HG03575 (cell line): ENCODE measurements around the gene IL17RA.

Experiments
- ATAC-seq: cut with Tn5 transposase; IDR thresholded peaks from one replicate; pipeline ENCODE4 v1.9.1; 2021; ENCODE audit not compliant: unreplicated experiment, insufficient number of reproducible peaks, low FRiP score; ENCODE audit errors: extremely low read depth

IL17RA gene

DNA sequence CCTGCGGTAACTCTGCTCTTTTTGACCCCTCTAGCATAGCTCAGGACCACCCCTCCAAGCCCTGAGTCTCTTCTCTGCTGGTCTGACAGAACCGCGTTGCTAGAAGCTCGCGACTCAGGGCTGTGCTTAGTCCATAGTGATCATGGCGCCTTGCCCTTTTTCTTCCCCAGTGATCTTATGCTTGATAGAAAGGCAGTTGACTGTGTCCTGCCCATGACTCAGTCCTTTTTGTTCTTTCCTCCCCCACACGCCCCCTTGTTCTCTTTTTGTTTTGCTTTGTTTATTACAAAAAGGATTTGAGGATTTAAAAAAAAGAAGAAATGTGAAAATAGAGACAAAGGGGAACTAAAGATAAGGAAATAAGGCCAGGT lies 17.5 kb downstream of the IL17RA start:
- ATAC-seq = no peak

DNA sequence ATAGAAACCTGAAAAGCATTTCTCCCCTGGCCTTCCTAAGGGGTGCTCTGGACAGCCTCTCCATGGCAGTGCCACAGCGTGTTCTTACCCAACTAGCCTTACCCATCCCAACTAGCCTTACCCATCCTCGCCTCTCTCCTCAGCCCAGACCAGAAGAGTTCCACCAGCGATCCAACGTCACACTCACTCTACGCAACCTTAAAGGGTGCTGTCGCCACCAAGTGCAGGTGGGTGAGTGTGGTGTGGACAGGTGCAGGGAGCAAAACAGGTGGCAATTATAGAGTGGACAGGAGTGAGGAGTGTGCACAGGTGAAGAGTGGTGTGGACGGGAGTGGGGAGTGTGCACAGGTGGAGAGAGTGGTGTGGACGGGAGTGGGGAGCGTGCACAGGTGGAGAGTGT lies 18.6 kb downstream of the IL17RA start:
- ATAC-seq = no peak

DNA sequence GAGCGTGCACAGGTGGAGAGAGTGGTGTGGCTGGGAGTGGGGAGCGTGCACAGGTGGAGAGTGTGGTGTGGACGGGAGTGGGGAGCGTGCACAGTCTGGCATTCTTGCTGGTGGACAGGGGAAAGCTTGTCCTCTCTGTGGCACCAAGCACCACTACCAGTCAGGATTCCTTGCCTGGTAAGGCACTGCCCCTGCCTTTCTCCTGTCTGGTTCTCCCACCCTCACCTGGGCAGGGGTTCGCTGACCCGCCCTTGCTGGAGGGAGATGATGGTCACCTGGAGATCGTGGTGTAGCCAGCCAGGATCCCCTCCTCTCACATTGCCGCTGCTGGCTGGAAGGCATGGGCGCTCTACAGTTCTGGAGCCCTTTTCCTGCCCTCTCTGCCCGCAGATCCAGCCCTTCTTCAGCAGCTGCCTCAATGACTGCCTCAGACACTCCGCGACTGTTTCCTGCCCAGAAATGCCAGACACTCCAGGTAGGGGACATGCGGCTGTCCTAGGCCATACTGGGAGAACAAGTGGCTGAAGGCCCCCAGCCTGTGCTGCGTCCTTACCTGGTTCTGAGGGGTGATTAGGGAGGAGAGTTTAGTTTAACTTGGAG lies 19.6 kb downstream of the IL17RA start:
- ATAC-seq = no peak

DNA sequence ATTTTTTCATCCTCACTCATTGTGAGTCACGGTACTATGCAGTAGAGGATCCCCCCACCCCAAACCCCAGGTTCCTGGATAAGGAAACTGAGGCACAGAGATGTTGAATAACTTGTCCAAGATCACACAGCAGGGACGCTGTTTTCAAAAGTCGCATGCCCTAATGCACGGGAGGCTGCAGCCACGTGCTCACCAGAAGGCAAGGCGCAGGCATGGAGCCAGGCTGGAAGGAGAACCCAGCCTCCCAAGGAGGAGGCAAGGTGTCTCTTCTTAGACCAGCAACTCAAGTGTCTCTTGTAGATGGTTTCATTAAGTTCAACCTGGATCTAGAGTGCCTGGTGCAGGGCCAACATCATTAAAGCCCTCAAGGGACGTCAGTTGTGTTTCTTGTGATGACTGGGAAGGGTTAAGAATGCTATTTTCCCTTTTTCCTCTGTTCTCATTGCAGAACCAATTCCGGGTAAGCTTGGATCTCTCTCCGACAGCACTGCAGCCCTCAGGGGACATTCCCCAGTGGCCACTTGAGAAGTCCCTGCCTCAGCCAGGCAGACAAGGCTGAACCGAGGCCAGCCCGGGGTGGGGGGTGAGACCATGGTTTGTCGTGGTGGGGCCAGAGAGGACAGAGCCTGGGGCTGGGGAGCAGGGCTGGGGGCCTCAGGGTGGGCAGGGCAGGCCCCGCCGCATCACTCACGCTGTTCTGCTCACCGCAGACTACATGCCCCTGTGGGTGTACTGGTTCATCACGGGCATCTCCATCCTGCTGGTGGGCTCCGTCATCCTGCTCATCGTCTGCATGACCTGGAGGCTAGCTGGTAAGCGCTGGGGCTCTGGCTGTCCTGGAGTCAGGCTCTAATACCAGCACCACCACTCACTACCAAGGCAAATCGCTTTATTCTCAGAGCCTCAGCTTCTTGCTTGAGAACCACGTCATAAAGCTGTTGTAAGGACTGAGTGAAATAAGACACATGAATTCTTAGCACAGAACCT lies 20.6 kb downstream of the IL17RA start:
- ATAC-seq = no peak

DNA sequence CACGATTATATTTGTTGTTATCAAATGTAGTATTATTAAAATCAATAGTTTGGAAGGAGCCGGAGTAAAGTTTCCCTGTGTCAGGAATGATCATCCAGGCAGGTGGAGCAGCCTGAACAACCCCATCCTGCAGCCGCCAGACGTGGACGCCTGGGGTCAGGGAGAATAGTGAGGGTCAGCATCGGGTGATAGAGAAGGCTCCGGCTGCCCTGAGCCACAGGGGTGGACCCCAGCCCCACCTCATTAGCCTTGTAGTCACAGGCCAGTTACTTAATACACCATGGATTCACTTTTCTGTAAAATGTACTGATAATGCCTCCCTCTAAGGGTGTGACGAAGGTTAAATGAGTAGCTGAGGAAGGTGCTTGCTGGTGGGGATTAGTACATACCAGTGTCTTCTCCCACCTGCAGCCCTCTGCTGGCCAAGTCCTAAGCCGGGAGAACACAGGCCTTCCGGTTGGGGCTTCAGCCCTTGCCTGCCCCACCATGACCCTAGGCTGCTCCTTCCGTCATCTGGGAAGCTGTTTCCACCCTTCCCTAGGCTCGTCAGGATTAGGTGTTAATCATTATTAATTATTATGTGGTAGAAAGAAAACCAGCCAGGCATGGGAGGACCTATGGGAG lies 21.5 kb downstream of the IL17RA start:
- no peak for ATAC-seq

DNA sequence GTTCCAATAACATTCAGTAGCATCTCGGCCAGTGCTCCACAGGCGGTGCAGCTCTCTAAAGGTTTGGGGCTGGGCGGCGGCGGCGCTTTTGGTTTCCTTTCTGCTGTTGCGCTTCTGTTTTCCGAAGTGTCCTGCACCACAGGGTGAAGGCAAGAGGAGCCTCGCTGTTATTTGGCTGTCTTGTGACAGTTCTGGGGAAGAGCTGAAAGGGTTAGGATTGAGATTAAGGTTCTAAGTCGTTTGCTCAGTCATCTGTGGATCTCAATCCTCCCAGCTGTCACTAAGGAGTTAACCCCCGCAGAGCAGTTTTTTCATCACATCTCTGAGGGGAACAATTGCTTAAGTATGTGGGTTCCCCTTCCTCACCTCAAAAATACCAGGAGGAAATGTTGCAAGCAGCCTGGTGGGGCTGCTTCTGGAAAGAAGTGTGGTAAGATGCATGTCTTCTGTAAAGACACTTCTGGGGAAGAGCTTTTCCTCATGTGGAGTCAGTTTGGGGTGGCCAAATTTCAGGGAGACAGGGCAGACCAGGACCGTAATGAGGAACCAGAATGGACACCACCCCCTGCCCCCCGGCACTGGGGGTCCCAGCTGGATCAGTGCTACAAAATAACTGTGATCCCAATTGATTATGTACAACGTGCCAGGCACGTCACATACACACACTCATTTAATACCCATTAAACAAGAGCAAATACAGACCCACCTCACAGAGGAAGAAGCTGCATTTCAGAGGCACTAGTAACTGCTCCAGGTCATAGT lies 22.2 kb downstream of the IL17RA start:
- no peak for ATAC-seq

DNA sequence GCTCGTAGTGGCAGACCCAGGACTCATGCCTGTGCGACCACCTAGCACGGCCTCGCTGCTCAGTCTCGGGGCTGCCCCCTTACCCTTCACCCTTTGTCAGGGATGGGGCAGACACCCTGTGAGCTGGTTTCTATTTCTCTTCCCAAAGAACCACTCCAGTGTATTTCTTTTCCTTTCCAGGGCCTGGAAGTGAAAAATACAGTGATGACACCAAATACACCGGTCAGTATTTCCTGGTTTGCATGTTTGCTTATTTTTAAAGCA lies 22.7 kb downstream of the IL17RA start:
- ATAC-seq = no peak

DNA sequence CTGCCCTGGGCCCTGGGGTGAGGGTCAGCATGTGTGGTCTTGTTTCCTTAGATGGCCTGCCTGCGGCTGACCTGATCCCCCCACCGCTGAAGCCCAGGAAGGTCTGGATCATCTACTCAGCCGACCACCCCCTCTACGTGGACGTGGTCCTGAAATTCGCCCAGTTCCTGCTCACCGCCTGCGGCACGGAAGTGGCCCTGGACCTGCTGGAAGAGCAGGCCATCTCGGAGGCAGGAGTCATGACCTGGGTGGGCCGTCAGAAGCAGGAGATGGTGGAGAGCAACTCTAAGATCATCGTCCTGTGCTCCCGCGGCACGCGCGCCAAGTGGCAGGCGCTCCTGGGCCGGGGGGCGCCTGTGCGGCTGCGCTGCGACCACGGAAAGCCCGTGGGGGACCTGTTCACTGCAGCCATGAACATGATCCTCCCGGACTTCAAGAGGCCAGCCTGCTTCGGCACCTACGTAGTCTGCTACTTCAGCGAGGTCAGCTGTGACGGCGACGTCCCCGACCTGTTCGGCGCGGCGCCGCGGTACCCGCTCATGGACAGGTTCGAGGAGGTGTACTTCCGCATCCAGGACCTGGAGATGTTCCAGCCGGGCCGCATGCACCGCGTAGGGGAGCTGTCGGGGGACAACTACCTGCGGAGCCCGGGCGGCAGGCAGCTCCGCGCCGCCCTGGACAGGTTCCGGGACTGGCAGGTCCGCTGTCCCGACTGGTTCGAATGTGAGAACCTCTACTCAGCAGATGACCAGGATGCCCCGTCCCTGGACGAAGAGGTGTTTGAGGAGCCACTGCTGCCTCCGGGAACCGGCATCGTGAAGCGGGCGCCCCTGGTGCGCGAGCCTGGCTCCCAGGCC lies 23.7 kb downstream of the IL17RA start:
- ATAC-seq = no peak

DNA sequence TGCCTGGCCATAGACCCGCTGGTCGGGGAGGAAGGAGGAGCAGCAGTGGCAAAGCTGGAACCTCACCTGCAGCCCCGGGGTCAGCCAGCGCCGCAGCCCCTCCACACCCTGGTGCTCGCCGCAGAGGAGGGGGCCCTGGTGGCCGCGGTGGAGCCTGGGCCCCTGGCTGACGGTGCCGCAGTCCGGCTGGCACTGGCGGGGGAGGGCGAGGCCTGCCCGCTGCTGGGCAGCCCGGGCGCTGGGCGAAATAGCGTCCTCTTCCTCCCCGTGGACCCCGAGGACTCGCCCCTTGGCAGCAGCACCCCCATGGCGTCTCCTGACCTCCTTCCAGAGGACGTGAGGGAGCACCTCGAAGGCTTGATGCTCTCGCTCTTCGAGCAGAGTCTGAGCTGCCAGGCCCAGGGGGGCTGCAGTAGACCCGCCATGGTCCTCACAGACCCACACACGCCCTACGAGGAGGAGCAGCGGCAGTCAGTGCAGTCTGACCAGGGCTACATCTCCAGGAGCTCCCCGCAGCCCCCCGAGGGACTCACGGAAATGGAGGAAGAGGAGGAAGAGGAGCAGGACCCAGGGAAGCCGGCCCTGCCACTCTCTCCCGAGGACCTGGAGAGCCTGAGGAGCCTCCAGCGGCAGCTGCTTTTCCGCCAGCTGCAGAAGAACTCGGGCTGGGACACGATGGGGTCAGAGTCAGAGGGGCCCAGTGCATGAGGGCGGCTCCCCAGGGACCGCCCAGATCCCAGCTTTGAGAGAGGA lies 24.5 kb downstream of the IL17RA start:
- ATAC-seq = no peak

DNA sequence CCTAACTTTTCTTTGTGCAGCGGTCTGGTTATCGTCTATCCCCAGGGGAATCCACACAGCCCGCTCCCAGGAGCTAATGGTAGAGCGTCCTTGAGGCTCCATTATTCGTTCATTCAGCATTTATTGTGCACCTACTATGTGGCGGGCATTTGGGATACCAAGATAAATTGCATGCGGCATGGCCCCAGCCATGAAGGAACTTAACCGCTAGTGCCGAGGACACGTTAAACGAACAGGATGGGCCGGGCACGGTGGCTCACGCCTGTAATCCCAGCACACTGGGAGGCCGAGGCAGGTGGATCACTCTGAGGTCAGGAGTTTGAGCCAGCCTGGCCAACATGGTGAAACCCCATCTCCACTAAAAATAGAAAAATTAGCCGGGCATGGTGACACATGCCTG lies 25.2 kb downstream of the IL17RA start:
- ATAC-seq = no peak

DNA sequence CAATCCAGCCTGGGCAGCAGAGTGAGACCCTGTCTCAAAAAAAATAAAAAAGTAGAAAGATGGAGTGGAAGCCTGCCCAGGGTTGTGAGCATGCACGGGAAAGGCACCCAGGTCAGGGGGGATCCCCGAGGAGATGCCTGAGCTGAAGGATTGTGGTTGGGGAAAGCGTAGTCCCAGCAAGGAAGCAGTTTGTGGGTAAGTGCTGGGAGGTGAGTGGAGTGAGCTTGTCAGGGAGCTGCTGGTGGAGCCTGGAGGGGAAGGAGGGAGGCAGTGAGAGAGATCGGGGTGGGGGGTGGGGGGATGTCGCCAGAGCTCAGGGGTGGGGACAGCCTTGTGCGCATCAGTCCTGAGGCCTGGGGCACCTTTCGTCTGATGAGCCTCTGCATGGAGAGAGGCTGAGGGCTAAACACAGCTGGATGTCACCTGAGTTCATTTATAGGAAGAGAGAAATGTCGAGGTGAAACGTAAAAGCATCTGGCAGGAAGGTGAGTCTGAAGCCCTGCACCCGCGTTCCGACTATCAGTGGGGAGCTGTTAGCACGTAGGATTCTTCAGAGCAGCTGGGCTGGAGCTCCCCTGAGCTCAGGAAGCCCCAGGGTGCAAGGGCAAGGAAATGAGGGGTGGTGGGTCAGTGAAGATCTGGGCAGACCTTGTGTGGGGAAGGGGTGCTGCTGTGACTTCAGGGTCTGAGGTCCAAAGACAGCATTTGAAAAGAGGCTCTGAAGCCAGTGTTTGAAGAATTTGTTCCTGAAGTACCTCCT lies 26.2 kb downstream of the IL17RA start:
- ATAC-seq = no peak

DNA sequence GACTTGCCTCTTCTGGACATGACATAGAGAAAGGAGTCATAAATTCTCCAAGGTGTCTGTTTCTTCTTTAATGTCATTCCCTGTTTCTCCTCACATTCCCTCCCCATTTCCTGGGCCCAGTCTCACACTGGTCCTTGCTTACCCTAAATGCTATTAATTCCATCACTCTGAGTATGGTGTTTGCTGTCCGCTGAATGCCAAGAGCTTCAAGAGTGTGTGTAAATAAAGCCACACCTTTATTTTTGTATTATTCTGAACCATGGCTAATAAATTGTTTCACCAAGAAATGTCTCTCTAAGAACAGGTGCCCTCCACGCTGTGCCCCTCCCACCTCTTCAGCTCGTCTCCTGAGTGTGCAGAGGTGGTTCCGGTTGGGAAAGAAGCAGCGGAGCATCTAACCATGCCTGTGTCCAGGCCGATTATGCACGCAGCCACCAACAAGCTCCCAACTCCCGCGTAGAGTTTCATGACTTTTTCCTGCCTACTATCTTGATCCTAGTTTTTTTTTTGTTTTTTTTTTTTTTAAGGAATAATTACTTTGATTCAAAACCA lies 27.8 kb downstream of the IL17RA start:
- ATAC-seq = no peak

DNA sequence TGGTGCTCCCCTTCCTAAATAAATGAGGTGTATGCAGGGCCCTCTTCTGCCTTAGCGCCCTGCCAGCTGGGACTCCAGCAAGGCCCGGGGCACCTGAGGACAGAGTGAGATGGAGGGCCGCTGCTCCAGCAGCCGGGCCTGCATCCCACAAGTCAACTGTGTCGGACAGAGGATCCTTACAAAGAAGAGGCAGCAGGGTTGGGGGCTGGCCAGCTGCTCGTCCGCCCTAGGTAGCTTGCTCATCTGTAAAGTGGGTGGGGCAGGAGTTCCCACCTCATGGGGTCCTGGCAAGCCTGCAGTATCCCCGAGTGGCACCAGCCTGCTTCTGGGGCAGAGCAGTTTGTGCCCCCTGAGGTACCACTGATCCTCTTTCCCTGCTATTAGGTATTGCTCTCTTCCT lies 28.8 kb downstream of the IL17RA start:
- no peak for ATAC-seq

DNA sequence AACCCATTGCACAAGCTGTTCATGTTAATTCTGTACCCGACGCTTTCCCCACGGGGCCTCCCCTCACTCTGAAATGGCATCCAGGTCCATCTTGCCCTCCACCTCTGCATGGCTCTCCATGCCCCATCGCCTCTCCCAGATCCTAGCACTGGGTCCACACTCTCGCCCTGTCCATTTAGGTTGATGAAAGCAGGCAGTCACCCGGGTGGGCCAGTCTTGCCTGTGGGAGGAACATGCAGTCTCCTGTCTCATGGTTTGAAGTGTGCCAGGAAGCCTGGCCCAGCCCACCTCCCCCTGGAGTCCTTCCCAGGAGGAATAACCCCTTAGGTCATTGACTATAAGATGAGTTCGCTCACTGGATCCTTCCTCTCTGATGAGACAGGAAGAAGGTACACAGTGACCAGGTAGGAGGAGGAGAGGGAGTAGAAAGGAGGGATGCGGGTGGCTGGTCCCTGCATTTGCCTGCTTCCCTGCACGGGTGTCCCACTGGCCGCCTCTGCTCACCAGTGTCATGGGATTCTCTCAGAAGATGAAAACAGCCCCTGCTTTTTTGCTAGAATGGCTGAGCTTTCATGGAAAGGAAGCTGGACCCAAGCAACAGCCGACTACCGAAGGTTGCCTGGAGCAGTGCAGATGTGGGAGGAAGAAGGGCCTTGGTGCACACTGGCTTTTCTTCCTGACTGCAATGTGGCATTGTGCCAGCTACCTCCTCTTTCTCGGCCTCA lies 29.5 kb downstream of the IL17RA start:
- no peak for ATAC-seq

DNA sequence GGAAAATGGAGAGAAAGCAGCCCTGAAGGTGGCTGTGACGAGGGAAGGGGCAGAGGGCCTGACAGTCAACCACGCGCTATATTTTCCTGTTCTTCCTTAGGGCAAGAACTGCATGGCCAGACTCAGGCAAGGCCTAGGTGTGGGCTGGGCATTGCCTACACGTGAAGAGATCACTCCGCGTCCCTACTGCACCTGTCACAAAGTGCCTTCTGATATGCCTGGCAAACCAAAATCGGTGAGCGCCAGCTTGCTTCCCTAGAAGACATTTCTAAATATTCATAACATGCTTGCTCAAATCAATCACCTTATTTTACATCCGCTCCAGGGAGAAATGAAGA lies 30.1 kb downstream of the IL17RA start:
- no peak for ATAC-seq

DNA sequence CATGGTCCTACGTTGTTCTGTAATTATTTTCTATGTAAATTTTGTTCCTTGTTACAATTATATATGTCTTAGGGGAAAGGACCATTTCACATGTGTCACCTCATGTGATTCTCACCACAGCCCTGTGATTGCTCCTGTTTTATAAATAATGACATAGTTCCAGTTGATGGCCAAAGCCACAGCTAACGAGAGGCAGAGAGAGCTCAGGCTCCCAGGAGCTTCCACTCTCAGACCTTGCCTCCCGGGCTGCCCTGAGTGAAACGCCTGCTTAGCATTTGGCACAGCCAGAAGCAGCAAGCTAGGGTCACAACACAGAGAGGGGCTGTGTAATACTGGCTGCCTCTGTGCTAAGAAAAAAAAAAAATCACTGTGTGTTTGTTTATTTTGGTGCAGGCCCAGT lies 30.4 kb downstream of the IL17RA start:
- ATAC-seq = no peak
